ENCODE results near the gene TMEM54.

The TMEM54 gene

GRCh38 chr1:32860566-32860965, 40.6 kb downstream of the TMEM54 start:
- no peak for DNase-seq

- no peak for DNase-seq
Observed at GRCh38 chr1:32859915-32860314, 41.3 kb downstream of the TMEM54 start.

- no peak for DNase-seq
Observed at GRCh38 chr1:32858791-32859190, 42.4 kb downstream of the TMEM54 start.

GRCh38 chr1:32858136-32858535, 43.1 kb downstream of the TMEM54 start:
- DNase-seq: no peak

GRCh38 chr1:32855861-32856617, 45.1 kb downstream of the TMEM54 start:
- DNase-seq: no peak

GRCh38 chr1:32848354-32849063, 52.7 kb downstream of the TMEM54 start:
- no peak for DNase-seq

Measured in bone marrow (tissue), 2 donors.